ENCODE measurements around the gene TTC7B.

TTC7B gene

GRCh38 chr14:90491911-90492531, 324.2 kb downstream of the TTC7B start:
- peaks cover 3% of the 10 kb centered on the region for H3K4me1 ChIP-seq (ENCODE audit: control insufficient read depth, insufficient read depth, low read length)
- H3K4me3 ChIP-seq (ENCODE audit: low read depth, low read length), result no peak overlapping the region
- no peaks in the 10 kb centered on the region for H3K9me3 ChIP-seq (ENCODE audit: control insufficient read depth, insufficient read depth, low read length)
- H3K27me3 ChIP-seq (ENCODE audit: control insufficient read depth, insufficient read depth, low read length), result no peaks in the 10 kb centered on the region
- H3K36me3 ChIP-seq (ENCODE audit: control insufficient read depth, insufficient read depth, low read length), result no peaks in the 10 kb centered on the region
- H3K9ac ChIP-seq (ENCODE audit: low read depth, low read length), result no peak overlapping the region

- H3K4me3 ChIP-seq (ENCODE audit: low read depth, low read length), result no peak overlapping the region
- peaks cover 3% of the 10 kb centered on the region for H3K4me1 ChIP-seq (ENCODE audit: control insufficient read depth, insufficient read depth, low read length)
- no peaks in the 10 kb centered on the region for H3K9me3 ChIP-seq (ENCODE audit: control insufficient read depth, insufficient read depth, low read length)
- no peaks in the 10 kb centered on the region for H3K27me3 ChIP-seq (ENCODE audit: control insufficient read depth, insufficient read depth, low read length)
- H3K36me3 ChIP-seq (ENCODE audit: control insufficient read depth, insufficient read depth, low read length), result no peaks in the 10 kb centered on the region
- H3K9ac ChIP-seq (ENCODE audit: low read depth, low read length), result no peak overlapping the region
Measured at GRCh38 chr14:90491221-90491885, 324.9 kb downstream of the TTC7B start.

GRCh38 chr14:90490720-90491050, 325.5 kb downstream of the TTC7B start:
- H3K36me3 ChIP-seq (ENCODE audit: control insufficient read depth, insufficient read depth, low read length), result no peaks in the 10 kb centered on the region
- H3K27me3 ChIP-seq (ENCODE audit: control insufficient read depth, insufficient read depth, low read length), result no peaks in the 10 kb centered on the region
- H3K9ac ChIP-seq (ENCODE audit: low read depth, low read length), result no peak overlapping the region
- no peak overlapping the region for H3K4me3 ChIP-seq (ENCODE audit: low read depth, low read length)
- H3K4me1 ChIP-seq (ENCODE audit: control insufficient read depth, insufficient read depth, low read length), result peaks cover 3% of the 10 kb centered on the region
- no peaks in the 10 kb centered on the region for H3K9me3 ChIP-seq (ENCODE audit: control insufficient read depth, insufficient read depth, low read length)

DNA sequence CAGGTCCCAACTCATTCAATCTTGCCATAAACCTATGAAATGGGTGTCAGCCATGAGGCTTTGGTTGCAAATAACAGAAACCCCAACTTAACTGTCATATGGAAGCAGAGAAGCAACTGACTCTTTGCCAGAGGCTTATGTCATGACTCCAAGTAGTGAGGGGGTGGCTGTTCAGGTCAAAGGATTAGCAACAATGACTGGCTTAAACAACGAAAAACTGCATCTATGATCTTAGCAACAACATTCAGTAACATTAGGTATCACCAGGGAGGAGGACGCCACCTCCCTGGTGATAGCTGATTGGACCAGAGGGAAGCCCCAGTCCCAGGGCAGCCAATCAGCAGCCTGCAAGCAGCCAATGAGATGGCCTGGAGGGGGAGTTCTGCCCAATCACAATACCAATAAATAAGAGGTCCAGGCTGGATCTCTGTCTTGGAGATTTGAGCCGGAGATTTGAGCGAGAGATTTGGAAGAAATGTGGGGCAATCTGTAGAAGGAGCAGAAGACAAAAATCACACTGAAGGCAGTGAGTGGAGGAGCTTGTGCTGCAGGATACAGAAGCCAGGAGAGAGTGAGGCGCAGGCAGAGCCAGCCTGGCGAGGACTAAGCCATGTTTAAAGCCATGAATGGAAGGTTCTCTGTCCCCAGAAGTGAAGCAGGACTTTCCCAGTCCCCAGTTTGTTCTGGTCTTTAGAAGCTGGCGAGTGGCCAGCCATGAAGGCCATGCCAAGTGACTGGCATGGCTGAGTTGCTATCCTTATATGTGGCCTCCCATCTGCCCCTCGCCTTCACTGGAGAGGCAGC, 326.1 kb downstream of the TTC7B start:
- H3K27me3 ChIP-seq (ENCODE audit: control insufficient read depth, insufficient read depth, low read length), result no peaks in the 10 kb centered on the region
- no peaks in the 10 kb centered on the region for H3K36me3 ChIP-seq (ENCODE audit: control insufficient read depth, insufficient read depth, low read length)
- H3K9me3 ChIP-seq (ENCODE audit: control insufficient read depth, insufficient read depth, low read length), result no peaks in the 10 kb centered on the region
- H3K9ac ChIP-seq (ENCODE audit: low read depth, low read length), result no peak overlapping the region
- H3K4me3 ChIP-seq (ENCODE audit: low read depth, low read length), result no peak overlapping the region
- peaks cover 3% of the 10 kb centered on the region for H3K4me1 ChIP-seq (ENCODE audit: control insufficient read depth, insufficient read depth, low read length)

DNA sequence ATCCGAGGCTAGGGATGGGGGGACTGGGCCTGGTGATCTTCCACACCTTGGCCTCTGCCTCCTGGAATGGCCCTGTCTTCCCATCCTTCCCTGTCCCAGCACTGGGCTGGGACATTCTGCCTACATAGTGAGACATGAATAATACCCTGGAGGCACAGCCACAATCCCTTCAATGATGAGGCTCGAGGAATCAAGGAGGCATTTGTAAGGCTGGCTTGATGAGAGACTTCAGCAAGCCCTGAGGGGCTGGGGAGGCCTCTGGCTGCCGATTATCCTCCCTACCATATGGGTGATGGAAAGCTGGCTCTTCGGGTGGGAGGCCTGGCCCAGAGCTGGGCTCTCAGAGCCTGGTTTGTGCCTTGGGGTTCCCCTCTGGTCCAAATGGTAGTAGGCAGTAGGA, 326.9 kb downstream of the TTC7B start:
- H3K4me1 ChIP-seq (ENCODE audit: control insufficient read depth, insufficient read depth, low read length), result peaks cover 3% of the 10 kb centered on the region
- no peak overlapping the region for H3K9ac ChIP-seq (ENCODE audit: low read depth, low read length)
- H3K36me3 ChIP-seq (ENCODE audit: control insufficient read depth, insufficient read depth, low read length), result no peaks in the 10 kb centered on the region
- H3K9me3 ChIP-seq (ENCODE audit: control insufficient read depth, insufficient read depth, low read length), result no peaks in the 10 kb centered on the region
- no peak overlapping the region for H3K4me3 ChIP-seq (ENCODE audit: low read depth, low read length)
- no peaks in the 10 kb centered on the region for H3K27me3 ChIP-seq (ENCODE audit: control insufficient read depth, insufficient read depth, low read length)

DNA sequence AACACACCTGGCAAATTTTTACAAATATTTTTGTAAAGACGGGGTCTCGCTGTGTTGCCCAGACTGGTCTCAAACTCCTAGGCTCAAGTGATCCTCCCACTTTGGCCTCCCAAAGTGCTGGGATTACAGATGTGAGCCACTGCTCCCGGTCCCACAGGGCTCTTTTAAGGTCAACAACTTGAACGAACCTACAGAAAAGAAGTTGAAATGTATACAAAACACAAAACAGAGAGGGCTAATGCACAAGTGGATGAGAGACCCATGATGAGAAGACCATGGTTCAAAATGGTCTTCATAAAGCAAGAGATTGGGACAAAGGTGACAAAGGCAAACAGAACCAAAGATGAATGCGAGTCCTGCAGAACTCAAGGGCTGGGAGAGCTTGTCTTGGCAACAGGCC, 328.0 kb downstream of the TTC7B start:
- peaks cover 3% of the 10 kb centered on the region for H3K4me1 ChIP-seq (ENCODE audit: control insufficient read depth, insufficient read depth, low read length)
- H3K9me3 ChIP-seq (ENCODE audit: control insufficient read depth, insufficient read depth, low read length), result no peaks in the 10 kb centered on the region
- no peaks in the 10 kb centered on the region for H3K27me3 ChIP-seq (ENCODE audit: control insufficient read depth, insufficient read depth, low read length)
- no peak overlapping the region for H3K9ac ChIP-seq (ENCODE audit: low read depth, low read length)
- H3K4me3 ChIP-seq (ENCODE audit: low read depth, low read length), result no peak overlapping the region
- H3K36me3 ChIP-seq (ENCODE audit: control insufficient read depth, insufficient read depth, low read length), result no peaks in the 10 kb centered on the region

GRCh38 chr14:90487462-90487861, 328.8 kb downstream of the TTC7B start:
- Histone ChIP-seq H3K9ac (ENCODE audit: low read depth, low read length) (no peak overlapping the region), H3K9me3 (ENCODE audit: control insufficient read depth, insufficient read depth, low read length) (no peaks in the 10 kb centered on the region), H3K4me3 (ENCODE audit: low read depth, low read length) (no peak overlapping the region), H3K4me1 (ENCODE audit: control insufficient read depth, insufficient read depth, low read length) (peaks cover 3% of the 10 kb centered on the region), H3K27me3 (ENCODE audit: control insufficient read depth, insufficient read depth, low read length) (no peaks in the 10 kb centered on the region), H3K36me3 (ENCODE audit: control insufficient read depth, insufficient read depth, low read length) (no peaks in the 10 kb centered on the region)

DNA sequence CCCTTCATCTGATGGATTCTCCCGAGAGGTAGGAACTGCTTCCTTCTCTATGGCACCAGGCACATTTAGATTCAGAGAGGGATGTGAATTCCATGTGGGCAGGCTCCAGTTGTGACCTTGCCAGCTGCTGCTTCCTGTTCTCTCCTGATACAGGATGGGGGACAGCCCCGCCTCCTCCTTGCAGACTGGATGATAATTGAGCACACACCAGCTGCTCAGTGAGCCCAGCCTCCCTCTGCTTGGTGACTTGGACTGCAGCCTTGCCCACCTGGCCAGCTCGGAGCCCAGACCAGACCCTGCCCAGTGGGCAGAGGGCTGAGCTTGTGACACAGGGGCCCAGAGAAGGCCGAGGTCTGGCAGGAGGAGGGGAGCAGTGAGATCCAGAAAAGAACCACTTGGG, 329.2 kb downstream of the TTC7B start:
- no peak overlapping the region for H3K4me3 ChIP-seq (ENCODE audit: low read depth, low read length)
- no peaks in the 10 kb centered on the region for H3K9me3 ChIP-seq (ENCODE audit: control insufficient read depth, insufficient read depth, low read length)
- H3K27me3 ChIP-seq (ENCODE audit: control insufficient read depth, insufficient read depth, low read length), result no peaks in the 10 kb centered on the region
- peaks cover 3% of the 10 kb centered on the region for H3K4me1 ChIP-seq (ENCODE audit: control insufficient read depth, insufficient read depth, low read length)
- H3K36me3 ChIP-seq (ENCODE audit: control insufficient read depth, insufficient read depth, low read length), result no peaks in the 10 kb centered on the region
- no peak overlapping the region for H3K9ac ChIP-seq (ENCODE audit: low read depth, low read length)

DNA sequence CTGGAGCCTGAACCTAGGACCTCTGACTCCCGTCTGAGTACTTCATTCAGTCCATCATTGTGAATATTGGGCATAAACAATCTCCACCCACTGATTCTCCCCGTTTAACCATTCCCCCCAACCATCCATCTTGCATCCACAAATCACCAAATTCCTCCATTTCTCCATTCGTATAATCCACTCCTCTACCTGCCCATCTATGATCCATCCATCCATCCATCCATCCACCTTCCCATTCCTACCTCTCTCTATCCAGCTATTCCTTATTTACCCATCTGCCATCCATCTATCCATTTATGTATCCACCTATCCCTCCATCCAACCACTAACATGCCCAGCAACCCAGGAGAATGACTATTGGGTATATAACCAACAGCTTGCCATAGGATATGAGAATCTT, 331.9 kb downstream of the TTC7B start:
- no peak overlapping the region for H3K4me3 ChIP-seq (ENCODE audit: low read depth, low read length)
- no peak overlapping the region for H3K9ac ChIP-seq (ENCODE audit: low read depth, low read length)
- H3K9me3 ChIP-seq (ENCODE audit: control insufficient read depth, insufficient read depth, low read length), result no peaks in the 10 kb centered on the region
- no peaks in the 10 kb centered on the region for H3K36me3 ChIP-seq (ENCODE audit: control insufficient read depth, insufficient read depth, low read length)
- H3K27me3 ChIP-seq (ENCODE audit: control insufficient read depth, insufficient read depth, low read length), result no peaks in the 10 kb centered on the region
- H3K4me1 ChIP-seq (ENCODE audit: control insufficient read depth, insufficient read depth, low read length), result no peaks in the 10 kb centered on the region

DNA sequence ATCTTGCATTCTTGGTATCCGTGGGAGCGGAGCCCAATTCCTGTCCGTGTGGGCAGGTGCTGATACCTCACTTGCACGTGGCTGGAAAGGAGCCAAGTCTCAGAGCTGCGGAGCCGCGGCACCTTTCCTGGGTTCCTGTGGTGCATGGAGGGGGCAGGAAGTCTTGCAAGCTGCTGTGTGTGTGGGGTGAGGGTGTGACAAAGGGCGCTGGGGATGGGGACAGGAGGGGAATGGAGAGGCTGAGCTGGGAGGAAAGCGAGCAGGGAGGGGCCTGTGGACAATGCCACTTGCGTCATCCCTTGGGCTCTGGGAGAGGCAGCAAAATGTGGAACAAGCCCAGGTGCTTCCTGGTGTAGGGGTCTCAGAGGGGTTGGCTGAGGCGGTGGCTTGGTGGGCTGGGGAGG, 332.7 kb downstream of the TTC7B start:
- no peak overlapping the region for H3K9ac ChIP-seq (ENCODE audit: low read depth, low read length)
- no peak overlapping the region for H3K4me3 ChIP-seq (ENCODE audit: low read depth, low read length)
- H3K27me3 ChIP-seq (ENCODE audit: control insufficient read depth, insufficient read depth, low read length), result no peaks in the 10 kb centered on the region
- no peaks in the 10 kb centered on the region for H3K36me3 ChIP-seq (ENCODE audit: control insufficient read depth, insufficient read depth, low read length)
- H3K9me3 ChIP-seq (ENCODE audit: control insufficient read depth, insufficient read depth, low read length), result no peaks in the 10 kb centered on the region
- no peaks in the 10 kb centered on the region for H3K4me1 ChIP-seq (ENCODE audit: control insufficient read depth, insufficient read depth, low read length)

DNA sequence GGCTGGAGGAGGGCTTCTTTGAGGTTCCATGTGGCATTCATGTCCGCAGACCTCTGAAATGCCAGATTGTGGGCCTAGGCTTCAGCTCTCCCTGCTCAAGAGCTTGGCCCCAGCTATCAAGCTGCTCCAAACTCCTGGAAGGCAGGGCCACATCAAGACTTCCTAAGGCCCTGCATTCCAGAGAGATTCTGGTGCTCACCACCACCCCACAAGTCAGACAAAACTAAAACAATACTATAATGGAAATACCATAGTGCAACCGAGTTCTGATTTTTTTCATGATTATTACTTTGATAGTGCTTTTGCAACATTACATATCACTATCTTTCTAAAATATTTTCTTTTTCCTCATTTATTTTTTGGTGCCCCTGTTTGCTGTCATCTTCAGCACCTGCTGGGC, 333.1 kb downstream of the TTC7B start:
- Histone ChIP-seq H3K4me3 (ENCODE audit: low read depth, low read length) (no peak overlapping the region), H3K27me3 (ENCODE audit: control insufficient read depth, insufficient read depth, low read length) (no peaks in the 10 kb centered on the region), H3K9ac (ENCODE audit: low read depth, low read length) (no peak overlapping the region), H3K36me3 (ENCODE audit: control insufficient read depth, insufficient read depth, low read length) (no peaks in the 10 kb centered on the region), H3K9me3 (ENCODE audit: control insufficient read depth, insufficient read depth, low read length) (no peaks in the 10 kb centered on the region), H3K4me1 (ENCODE audit: control insufficient read depth, insufficient read depth, low read length) (no peaks in the 10 kb centered on the region)

GRCh38 chr14:90475298-90475697, 340.9 kb downstream of the TTC7B start:
- no peaks in the 10 kb centered on the region for H3K4me1 ChIP-seq (ENCODE audit: control insufficient read depth, insufficient read depth, low read length)
- no peak overlapping the region for H3K4me3 ChIP-seq (ENCODE audit: low read depth, low read length)
- no peaks in the 10 kb centered on the region for H3K27me3 ChIP-seq (ENCODE audit: control insufficient read depth, insufficient read depth, low read length)
- H3K9me3 ChIP-seq (ENCODE audit: control insufficient read depth, insufficient read depth, low read length), result peaks cover 3% of the 10 kb centered on the region
- no peak overlapping the region for H3K9ac ChIP-seq (ENCODE audit: low read depth, low read length)
- no peaks in the 10 kb centered on the region for H3K36me3 ChIP-seq (ENCODE audit: control insufficient read depth, insufficient read depth, low read length)
